C4-2B (cell line): ENCODE data around the gene REEP6.

Source experiments
- CTCF ChIP-seq: fragments of 450-650 bp; conservative IDR thresholded peaks from 2 replicates; pipeline ENCODE4 v1.5.1; 2017; ENCODE audit warnings: mild to moderate bottlenecking
- ZFX ChIP-seq: fragments of 450-650 bp; IDR thresholded peaks from 2 replicates; pipeline ENCODE4 v1.6.1; 2017

- TF ChIP-seq CTCF, result no peak
- TF ChIP-seq ZFX, result no peak
Observed at GRCh38 chr19:1457892-1458291, 33.1 kb upstream of the REEP6 start.
